ES-I3 (cell line): Measurements from ENCODE around the gene LRRC52.

Source experiments
- H3K36me3 ChIP-seq: 2 replicates; pipeline ENCODE4 v1.6.1; 2013; ENCODE audit warnings: mild to moderate bottlenecking, low read length, control low read depth, moderate library complexity; ENCODE audit not compliant: insufficient read depth
- H3K4me1 ChIP-seq: 2 replicates; pipeline ENCODE4 v1.6.1; 2013; ENCODE audit warnings: mild to moderate bottlenecking, control low read depth, low read length; ENCODE audit not compliant: insufficient read depth
- H3K9ac ChIP-seq: 2 replicates; pipeline ENCODE4 v1.6.1; 2013; ENCODE audit warnings: low read depth, mild to moderate bottlenecking, low read length, moderate library complexity
- H3K9me3 ChIP-seq: 2 replicates; pipeline ENCODE4 v1.6.1; 2013; ENCODE audit warnings: mild to moderate bottlenecking, low read length, moderate library complexity; ENCODE audit not compliant: control insufficient read depth, insufficient read depth

The LRRC52 gene

DNA sequence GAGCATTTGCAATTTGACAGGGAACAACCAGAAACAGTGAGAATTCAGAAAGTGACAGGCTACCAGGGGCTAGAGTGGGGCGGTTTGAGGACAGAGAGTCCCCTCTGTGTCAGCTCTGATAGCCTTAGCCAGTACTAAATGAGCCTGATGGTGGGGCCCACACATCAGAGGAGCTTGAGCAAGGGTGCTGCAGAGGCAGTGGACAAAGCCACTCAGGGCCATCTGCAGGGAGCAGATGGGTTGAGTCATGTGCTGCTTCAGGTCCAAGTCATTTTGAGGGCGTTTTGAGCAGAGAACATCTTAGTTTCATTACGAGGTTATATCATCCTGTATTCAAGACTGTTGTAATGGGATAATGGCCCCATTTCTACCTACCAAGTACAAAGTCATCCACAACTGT is 7.7 kb downstream of the LRRC52 start:
- H3K9me3 ChIP-seq, result no peaks in the 10 kb centered on the region
- no peak overlapping the region for H3K9ac ChIP-seq
- H3K4me1 ChIP-seq, result no peaks in the 10 kb centered on the region
- no peaks in the 10 kb centered on the region for H3K36me3 ChIP-seq

DNA sequence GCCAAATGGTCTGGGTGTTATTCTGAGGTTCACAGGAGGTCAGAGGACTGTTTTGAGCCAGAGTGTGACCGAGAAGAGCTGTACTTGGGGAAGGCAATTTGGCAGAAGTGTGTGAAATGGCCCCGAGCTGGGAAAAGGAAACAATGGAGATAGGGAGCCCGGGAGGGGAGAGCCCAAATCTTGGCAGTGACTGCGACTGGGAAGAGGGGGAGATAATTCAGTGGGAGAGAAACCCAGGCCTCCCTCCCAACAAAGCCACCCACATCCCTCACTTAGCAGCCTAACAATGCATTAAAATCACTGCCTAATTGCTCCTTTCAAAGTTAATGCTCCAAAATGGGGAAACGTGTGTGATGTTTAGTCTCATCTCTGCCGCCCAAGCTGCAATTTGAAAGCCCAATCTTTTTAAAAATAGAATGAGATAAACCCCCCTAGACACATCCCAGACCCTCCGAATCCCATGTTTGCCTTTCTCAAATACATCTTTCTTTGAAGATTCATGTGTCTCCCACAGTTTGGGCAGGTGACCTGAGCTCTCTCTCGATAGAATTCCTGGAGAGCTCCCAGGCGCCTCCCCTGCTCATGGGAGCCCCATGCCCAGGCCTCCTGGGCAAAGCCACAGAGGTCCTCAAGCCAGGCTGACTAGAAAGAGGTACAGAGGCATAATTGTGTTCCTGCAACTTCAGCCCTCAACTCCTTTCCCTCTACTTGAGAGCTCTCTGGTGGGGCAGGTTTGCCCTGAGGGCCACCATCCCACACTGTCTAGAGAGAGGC is 17.3 kb downstream of the LRRC52 start:
- no peak overlapping the region for H3K9ac ChIP-seq

DNA sequence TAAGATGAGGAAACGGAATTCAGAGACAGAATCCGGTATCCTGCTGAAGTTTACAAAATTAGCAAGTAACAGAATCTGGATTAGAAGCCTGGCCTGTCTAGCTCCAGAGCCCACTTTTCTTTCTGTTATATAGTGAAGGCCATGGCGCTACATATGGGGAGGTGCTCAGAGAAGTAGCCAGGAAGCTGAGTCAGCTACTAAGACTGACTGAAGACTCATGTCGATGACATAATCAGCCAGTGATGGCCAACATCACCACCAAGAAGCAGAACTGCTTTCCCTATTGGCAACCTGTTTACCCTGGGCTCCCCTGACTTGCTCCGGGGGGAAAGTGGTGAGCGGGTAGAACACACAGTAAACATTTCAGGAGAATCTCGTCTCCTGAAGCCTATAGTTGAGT is 18.8 kb downstream of the LRRC52 start:
- no peak overlapping the region for H3K9ac ChIP-seq
- no peaks in the 10 kb centered on the region for H3K9me3 ChIP-seq
- H3K36me3 ChIP-seq, result no peaks in the 10 kb centered on the region
- H3K4me1 ChIP-seq, result peaks cover 6% of the 10 kb centered on the region; the same call in 1 of the 2 replicates

More for the DNA sequence above, 17.3 kb downstream of the LRRC52 start:
- Histone ChIP-seq H3K9me3 (no peaks in the 10 kb centered on the region), H3K36me3 (no peaks in the 10 kb centered on the region), H3K4me1 (peaks cover 6% of the 10 kb centered on the region; the same call in 1 of the 2 replicates)

DNA sequence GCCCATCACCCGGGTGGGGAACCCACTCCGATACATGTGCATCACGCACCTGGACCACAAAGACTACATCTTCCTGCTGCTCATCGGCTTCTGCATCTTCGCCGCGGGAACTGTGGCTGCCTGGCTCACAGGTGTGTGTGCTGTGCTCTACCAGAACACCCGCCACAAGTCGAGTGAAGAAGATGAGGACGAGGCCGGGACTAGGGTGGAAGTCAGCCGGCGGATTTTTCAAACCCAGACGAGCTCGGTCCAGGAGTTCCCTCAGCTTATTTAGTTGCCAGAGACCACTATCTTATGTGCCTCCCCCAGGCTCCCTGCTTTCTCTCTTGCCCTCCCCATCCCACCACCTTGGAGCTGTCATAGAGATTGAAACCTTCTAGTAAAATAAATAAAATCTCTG is 19.8 kb downstream of the LRRC52 start:
- Histone ChIP-seq H3K4me1 (peaks cover 6% of the 10 kb centered on the region; the same call in 1 of the 2 replicates), H3K9ac (no peak overlapping the region), H3K36me3 (no peaks in the 10 kb centered on the region), H3K9me3 (no peaks in the 10 kb centered on the region)

DNA sequence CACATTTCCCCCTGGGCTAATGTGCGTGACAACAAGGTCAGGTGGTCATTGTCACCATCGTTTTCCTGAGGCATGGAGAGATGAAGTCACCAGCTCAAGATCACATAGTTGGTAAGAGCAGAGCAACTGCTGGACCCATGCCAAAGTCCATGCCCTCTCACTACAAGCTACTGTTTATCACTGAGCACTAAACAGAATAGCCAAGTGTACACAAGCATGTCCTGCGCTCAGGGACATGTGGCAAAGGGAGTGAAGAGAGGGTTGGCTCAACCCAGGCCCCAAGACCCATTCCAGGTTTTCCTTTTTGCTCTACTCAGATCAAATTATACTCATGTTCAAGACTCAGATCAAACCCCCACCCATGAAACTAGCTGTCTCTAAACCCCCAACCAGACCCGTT is 20.8 kb downstream of the LRRC52 start:
- Histone ChIP-seq H3K4me1 (peaks cover 6% of the 10 kb centered on the region; the same call in 1 of the 2 replicates), H3K9me3 (no peaks in the 10 kb centered on the region), H3K9ac (no peak overlapping the region), H3K36me3 (no peaks in the 10 kb centered on the region)

DNA sequence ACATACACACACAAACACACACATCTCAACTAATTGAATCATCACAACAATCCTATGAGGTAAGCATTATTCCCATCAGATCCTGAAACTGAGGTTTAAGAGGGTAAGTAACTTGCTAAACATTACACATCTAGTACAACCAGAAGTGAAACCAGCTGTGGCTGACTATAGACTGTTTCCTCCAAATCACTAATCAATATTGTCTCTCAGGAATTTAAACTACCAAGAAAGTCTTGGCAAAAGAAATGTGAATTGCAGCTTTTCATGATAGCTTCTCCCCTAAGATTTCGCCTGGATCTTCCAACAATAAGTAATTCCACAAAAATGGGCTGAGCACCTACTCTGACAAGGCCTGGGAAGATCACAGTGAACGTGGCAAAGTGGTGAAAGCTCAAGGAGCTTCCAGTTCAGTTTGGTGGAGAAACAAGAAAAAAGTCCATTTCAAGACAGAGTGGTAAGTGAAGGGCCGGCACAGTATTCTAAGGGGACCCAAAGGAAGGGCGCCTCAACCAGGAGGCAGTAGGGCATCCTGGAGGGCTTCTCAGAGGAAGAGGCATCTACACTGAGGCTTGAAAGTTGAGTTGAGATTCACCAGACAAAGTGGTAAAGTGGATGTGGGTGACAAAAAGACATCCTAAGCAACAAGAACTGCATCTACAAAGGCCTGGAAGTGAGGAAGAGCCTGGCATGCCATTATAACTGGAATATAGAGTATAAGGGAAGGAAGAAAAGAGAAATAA is 22.1 kb downstream of the LRRC52 start:
- Histone ChIP-seq H3K9me3 (no peaks in the 10 kb centered on the region), H3K4me1 (no peaks in the 10 kb centered on the region), H3K36me3 (no peaks in the 10 kb centered on the region), H3K9ac (no peak overlapping the region)

DNA sequence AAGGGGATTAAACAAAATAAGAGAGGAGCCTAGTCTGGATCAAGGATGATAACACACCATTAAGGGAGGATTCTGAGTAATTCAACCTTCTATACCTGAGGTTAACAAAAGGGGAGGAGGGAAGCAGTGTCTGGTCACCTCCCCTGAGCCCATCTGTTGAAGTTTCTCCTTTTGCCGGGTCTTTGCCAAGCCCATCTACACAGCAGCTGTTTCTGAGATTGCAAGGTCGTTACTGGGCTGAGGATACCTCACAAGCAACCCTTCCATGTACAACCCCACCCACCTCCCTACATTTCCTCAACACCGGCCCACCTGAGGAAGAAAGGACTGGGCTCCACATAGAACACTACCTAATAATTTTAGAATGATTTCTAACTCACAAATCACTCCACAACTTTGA is 26.3 kb downstream of the LRRC52 start:
- no peaks in the 10 kb centered on the region for H3K4me1 ChIP-seq
- no peak overlapping the region for H3K9ac ChIP-seq

DNA sequence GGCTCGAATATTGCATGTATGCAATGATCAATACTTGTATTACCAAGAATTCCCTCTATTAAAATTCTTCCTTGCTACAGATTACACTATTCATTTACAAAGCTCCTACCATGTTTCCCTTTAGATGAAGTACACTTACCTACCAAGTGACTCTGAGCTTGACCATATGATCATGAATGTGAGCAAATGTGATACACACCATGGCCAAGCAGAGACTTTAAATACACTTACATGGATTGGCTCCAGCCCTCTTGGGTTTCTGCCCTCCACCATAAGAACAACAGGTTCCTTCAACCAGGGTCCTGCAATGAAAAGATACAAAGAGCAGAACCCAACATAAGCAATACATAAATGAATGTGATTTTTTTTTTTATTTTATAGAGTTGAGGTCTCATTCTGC is 30.0 kb downstream of the LRRC52 start:
- Histone ChIP-seq H3K9ac (no peak overlapping the region), H3K9me3 (no peaks in the 10 kb centered on the region), H3K36me3 (no peaks in the 10 kb centered on the region), H3K4me1 (no peaks in the 10 kb centered on the region)

More for the DNA sequence above, 26.3 kb downstream of the LRRC52 start:
- Histone ChIP-seq H3K36me3 (no peaks in the 10 kb centered on the region), H3K9me3 (no peaks in the 10 kb centered on the region)

DNA sequence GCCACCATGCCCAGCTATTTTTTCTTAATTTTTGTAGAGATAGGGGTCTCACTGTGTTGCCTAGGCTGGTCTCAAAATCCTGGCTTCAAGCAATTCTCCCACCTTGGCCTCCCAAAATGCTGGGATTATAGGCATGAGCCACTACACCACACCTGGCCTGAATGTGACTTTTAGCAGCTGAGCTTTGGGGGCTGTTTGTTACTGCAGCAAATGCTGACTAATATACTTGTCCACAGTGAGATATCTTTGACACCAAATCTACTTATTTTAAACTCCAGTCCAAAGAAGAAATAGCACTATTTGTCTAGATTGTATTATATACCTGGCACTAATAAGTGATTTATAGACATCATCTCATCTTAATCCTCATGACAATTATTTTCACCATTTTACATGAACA is 30.5 kb downstream of the LRRC52 start:
- no peaks in the 10 kb centered on the region for H3K9me3 ChIP-seq
- H3K9ac ChIP-seq, result no peak overlapping the region
- no peaks in the 10 kb centered on the region for H3K4me1 ChIP-seq
- no peaks in the 10 kb centered on the region for H3K36me3 ChIP-seq

DNA sequence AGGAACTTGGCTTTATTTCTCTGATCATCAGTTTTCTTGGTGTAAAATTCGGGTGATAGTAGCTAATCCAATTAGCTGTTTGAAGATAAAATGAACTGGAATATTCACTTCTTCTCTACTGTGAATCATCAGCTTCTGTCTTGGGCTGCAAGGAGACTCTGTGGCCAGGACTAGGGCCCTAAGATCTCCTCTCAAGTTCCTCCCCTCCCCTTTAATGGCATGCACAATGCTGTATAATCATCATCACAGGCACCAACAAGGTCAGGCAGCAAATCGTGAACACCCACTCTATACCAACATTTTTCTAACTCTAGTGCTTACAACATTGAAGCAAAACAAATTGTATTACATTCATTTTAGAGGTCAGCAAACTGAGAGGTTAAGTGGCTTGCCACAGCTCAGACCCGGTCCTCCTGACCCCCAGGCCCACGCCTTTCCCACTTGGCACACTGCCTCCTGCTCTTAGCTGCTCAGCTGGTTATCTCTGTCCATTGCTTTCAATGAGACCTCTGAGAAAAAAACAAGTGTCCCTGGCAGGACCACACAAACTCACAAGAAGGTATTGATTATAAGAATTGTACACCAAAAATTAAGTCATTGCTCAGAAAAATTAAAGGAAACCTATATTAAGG is 31.8 kb downstream of the LRRC52 start:
- H3K9ac ChIP-seq, result no peak overlapping the region
- H3K4me1 ChIP-seq, result no peaks in the 10 kb centered on the region
- H3K36me3 ChIP-seq, result no peaks in the 10 kb centered on the region
- H3K9me3 ChIP-seq, result no peaks in the 10 kb centered on the region

DNA sequence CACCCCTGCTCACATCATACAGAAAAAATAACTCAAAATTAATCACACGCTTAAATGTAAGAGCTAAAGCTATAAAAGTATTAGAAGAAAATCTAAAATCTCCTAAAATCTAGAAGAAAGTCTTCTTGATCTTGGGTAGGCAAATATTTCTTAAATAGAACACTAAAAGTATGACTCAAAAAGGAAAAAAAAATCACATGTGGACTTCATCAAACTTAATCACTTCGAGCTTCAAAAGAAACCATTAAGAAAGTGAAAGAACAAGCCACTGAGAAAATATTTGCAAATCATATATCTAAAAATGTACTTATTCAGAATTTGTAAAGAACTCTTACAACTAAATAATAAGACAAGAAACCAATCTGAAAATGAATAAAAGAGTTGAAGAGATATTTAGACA is 32.7 kb downstream of the LRRC52 start:
- Histone ChIP-seq H3K36me3 (no peaks in the 10 kb centered on the region), H3K4me1 (no peaks in the 10 kb centered on the region), H3K9ac (no peak overlapping the region), H3K9me3 (no peaks in the 10 kb centered on the region)

DNA sequence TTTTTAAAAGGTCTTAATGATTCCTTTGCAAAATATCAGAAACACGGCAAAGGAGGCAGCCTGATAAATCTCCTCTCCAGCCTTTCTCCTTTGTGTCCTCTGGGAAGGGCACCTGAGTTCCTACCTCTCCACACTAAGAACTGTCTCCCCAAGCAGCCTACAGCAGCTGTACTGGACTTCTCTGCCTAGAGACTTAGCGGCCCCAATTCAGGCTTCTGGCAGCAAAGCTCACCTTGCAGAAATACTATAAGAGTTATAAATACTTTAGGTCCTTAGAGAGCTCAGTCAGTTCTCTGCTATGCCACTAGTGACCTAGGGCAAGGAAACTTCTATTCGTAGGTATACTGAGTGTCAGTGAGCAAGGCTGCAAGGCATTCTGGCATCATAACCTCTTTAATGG is 33.9 kb downstream of the LRRC52 start:
- H3K4me1 ChIP-seq, result no peaks in the 10 kb centered on the region

DNA sequence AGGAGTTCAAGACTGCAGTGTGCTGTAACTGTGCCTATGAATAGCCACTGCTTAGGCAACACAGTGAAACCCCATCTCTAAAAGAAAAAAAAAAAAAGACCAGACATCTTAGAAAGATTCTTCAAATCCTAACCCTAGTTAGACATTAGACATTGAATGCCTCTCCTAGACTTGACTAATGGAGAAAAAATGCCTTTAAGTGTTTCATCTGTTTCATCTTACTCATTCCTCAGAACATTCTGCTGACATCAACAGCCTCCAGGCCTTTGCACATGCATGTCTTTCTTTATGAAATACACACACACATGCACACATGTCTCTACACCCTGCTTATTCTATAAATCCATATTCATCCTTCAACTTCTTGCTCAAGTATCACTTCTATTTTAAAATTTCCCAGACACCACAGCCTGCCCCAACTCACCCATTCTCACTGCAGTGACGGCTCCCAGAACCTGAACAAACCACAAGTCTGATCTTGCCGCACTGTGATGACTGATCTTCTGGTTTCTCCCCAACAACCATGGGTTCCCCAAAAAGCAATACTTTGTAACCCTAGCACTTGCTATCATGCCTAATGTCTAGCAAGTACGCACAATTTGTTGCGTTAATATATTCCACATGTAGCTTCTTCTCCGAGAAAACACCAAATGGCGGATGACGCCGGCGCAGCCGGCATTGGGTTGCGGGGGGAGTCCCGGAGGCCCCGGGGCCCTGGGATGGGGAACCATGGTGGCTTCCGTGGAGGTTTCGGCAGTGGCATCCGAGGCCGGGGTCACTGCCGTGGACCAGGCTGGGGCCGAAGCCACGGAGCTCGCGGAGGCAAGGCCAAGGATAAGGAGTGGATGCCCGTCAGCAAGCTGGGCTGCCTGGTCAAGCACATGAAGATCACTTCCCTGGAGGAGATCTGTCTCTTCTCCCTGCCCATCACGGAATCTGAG is 37.4 kb downstream of the LRRC52 start:
- Histone ChIP-seq H3K9ac (no peak overlapping the region), H3K9me3 (no peaks in the 10 kb centered on the region), H3K36me3 (no peaks in the 10 kb centered on the region), H3K4me1 (peaks cover 10% of the 10 kb centered on the region; the same call in 1 of the 2 replicates)

More for the DNA sequence above, 33.9 kb downstream of the LRRC52 start:
- Histone ChIP-seq H3K9ac (no peak overlapping the region), H3K9me3 (no peaks in the 10 kb centered on the region), H3K36me3 (no peaks in the 10 kb centered on the region)

DNA sequence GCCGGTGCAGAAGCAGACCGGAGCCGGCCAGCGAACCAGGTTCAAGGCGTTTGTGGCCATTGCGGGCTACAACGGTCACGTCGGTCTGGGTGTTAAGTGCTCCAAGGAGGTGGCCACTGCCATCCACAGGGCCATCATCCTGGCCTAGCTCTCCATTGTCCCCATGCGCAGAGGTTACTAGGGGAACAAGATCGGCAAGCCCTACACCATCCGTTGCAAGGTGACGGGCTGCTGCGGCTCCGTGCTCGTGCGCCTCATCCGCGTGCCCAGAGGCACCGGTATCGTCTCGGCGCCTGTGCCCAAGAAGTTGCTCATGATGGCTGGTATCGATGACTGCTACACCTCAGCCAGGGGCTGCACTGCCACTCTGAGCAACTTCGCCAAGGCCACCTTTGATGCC is 38.1 kb downstream of the LRRC52 start:
- Histone ChIP-seq H3K9ac (no peak overlapping the region), H3K4me1 (peaks cover 17% of the 10 kb centered on the region; the same call in 1 of the 2 replicates), H3K9me3 (no peaks in the 10 kb centered on the region), H3K36me3 (no peaks in the 10 kb centered on the region)
